Measurements from ENCODE around the gene MIOS. TPM values are rescaled to one million over a fixed set of nuclear protein-coding genes. Genes with fewer than 3 reads are reported as not detected.
"Not testable (repeated sequence)": the region's sequence is repeated elsewhere in the genome, so short reads cannot be mapped to it uniquely, and the experiment has no call there.

Gene MIOS
- total RNA-seq, 1 donor from 2014 or later: 37.9 TPM

DNA sequence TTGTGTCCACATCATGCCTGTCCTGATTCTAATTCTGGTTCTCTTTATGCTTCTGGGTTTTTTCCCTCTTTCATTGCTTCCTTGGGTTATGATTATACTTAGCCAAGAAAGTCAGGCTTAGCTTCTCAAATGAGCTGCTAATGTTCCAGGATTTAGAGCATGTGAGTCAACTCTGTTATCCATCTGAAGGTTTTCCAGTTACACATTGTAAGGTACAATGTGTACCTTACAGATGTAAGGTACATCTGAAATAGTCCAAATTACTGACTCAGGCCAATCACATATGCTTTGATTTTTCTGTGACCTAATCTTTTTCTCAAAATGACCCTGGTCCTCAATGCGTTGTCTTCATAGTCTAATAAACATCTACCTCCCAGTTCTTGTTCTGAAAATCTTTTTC, 13.3 kb upstream of the MIOS start:
- peaks cover under 1% of the 10 kb centered on the region for H3K36me3 Mint-ChIP-seq (ENCODE audit: low read depth)
- H3K4me1 Mint-ChIP-seq: no peaks in the 10 kb centered on the region

DNA sequence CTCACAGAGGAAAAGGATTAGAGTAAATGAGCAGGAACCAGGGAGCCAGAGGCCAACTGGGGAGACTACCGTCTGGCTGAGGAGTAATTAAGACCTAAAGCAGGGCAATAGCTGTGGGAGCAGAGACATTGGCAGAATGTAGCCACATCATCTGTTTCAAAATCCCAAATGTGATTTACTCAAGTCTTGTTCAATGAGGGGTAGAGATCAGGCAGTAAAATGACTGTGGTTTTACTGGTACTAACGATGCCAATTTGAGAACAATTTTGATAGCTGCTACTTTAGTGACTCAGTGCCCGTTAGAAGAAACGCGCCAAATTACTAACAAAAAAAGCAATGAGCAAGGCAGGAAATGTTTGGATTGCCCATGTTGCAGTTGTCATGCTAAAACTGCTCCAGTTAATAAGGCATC, 12.7 kb upstream of the MIOS start:
- no peak overlapping the region for H3K27ac Mint-ChIP-seq (ENCODE audit: unreplicated experiment)
- H3K4me1 Mint-ChIP-seq: no peaks in the 10 kb centered on the region
- no peak for DNase-seq (ENCODE audit: low read depth, low spot score)
- no peak overlapping the region for H3K4me3 Mint-ChIP-seq
- TF ChIP-seq, protein P1, sequence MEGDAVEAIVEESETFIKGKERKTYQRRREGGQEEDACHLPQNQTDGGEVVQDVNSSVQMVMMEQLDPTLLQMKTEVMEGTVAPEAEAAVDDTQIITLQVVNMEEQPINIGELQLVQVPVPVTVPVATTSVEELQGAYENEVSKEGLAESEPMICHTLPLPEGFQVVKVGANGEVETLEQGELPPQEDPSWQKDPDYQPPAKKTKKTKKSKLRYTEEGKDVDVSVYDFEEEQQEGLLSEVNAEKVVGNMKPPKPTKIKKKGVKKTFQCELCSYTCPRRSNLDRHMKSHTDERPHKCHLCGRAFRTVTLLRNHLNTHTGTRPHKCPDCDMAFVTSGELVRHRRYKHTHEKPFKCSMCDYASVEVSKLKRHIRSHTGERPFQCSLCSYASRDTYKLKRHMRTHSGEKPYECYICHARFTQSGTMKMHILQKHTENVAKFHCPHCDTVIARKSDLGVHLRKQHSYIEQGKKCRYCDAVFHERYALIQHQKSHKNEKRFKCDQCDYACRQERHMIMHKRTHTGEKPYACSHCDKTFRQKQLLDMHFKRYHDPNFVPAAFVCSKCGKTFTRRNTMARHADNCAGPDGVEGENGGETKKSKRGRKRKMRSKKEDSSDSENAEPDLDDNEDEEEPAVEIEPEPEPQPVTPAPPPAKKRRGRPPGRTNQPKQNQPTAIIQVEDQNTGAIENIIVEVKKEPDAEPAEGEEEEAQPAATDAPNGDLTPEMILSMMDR (conservative IDR thresholded peaks at IDR 0.05): no peak
- H3K36me3 Mint-ChIP-seq (ENCODE audit: low read depth): peaks cover 6% of the 10 kb centered on the region
- no peaks in the 10 kb centered on the region for H3K27me3 Mint-ChIP-seq (ENCODE audit: low read depth)
- peaks cover 10% of the 10 kb centered on the region for H3K9me3 Mint-ChIP-seq

More for the DNA sequence above, 13.3 kb upstream of the MIOS start:
- H3K4me3 Mint-ChIP-seq: no peak overlapping the region
- H3K9me3 Mint-ChIP-seq: peaks cover 4% of the 10 kb centered on the region
- DNase-seq (ENCODE audit: low read depth, low spot score): no peak
- TF ChIP-seq, protein P1 (conservative IDR thresholded peaks at IDR 0.05): no peak
- no peaks in the 10 kb centered on the region for H3K27me3 Mint-ChIP-seq (ENCODE audit: low read depth)
- no peak overlapping the region for H3K27ac Mint-ChIP-seq (ENCODE audit: unreplicated experiment)

DNA sequence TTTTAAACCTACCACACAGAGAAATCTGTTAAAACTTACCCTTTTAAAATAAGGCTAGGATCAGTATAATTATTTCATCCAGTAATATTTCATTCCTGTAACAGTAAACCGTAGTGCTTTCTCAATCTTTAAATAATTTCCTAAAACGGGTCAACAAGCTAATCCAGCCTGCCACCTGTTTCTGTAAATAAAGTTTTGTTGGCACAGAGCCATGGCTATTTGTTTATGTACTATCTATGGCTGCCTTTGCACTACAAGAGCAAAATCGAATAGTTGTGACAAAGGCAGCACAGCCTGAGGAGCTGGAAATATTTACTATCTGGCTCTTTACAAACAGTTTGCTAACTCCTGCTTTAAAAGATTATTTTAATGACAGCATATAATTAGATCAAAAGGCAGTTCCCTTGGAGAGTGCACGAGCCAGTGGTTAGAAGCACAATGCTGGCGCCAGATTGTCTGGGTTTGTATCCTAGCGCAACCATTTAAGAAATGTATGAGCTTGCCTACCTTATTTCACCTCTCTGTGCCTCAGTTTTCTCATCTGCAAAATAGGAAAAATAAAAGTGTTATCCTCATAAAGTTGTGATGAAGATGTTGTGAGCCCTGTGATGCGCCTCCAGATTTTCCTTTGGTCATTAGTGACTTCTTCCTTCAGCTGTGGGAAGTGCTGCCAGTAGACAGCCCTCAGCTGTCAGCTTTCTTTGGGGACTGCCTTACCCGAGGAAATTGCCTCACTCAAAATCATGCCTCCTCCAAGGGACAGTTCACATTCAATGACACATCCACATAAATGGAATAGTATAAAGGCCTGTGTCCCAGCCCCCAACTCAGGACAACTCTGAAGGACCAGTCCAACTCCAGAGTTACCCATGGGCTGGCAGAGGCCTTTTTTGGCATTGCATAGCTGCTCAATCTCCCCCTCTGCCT, 11.8 kb upstream of the MIOS start:
- H3K27me3 Mint-ChIP-seq (ENCODE audit: low read depth): no peaks in the 10 kb centered on the region
- H3K9me3 Mint-ChIP-seq: peaks cover 15% of the 10 kb centered on the region
- H3K27ac Mint-ChIP-seq (ENCODE audit: unreplicated experiment): no peak overlapping the region
- no peak for DNase-seq (ENCODE audit: low read depth, low spot score)
- TF ChIP-seq, protein P1 (conservative IDR thresholded peaks at IDR 0.05): no peak
- H3K36me3 Mint-ChIP-seq (ENCODE audit: low read depth): peaks cover 12% of the 10 kb centered on the region
- H3K4me3 Mint-ChIP-seq: no peak overlapping the region
- no peaks in the 10 kb centered on the region for H3K4me1 Mint-ChIP-seq

DNA sequence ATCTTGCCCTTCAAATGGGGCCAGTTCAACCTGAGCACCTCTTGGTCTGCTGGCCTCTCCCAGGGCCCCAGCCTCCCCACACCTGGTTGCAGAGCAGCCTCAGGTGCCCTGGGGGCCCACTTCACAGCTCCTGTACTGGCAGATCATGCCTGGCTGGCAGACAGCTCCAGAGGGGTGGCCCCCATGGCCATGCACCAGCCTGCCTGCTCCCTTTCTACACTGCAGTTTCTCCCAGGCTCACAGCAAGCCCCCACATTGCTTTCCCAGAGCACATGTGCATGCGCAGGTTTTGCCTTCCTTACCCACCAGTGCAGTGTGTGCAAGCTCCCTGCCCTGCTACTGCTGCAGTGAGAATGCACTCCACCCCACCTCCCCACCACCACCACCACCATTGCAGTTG, 9.8 kb upstream of the MIOS start:
- Mint-ChIP-seq H3K36me3 (ENCODE audit: low read depth) (peaks cover 18% of the 10 kb centered on the region), H3K4me1 (no peaks in the 10 kb centered on the region), H3K27me3 (ENCODE audit: low read depth) (no peaks in the 10 kb centered on the region), H3K27ac (ENCODE audit: unreplicated experiment) (no peak overlapping the region), H3K4me3 (no peak overlapping the region), H3K9me3 (peaks cover 23% of the 10 kb centered on the region)
- no peak for DNase-seq (ENCODE audit: low read depth, low spot score)
- TF ChIP-seq, protein P1 (conservative IDR thresholded peaks at IDR 0.05): no peak

DNA sequence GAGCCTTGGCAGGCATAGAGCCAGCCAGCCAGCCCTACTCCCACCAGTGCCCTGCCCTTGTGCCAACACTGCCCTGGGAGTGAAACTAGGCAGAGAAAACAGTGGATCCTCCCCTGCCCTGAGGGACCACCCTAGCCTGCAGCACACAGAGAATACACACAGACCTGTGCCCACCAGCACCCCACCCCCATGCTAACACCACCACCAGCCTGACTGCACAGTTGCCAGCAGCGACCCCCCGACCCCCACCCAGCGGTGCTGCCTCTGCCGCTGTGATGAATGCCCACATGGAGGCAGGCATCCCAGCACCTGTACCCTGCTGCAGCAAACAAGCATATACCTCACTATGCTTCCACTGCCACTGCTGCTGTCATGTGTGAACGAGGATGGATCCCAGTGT, 9.4 kb upstream of the MIOS start:
- Mint-ChIP-seq H3K36me3 (ENCODE audit: low read depth) (peaks cover 18% of the 10 kb centered on the region), H3K4me1 (no peaks in the 10 kb centered on the region), H3K4me3 (no peak overlapping the region), H3K27ac (ENCODE audit: unreplicated experiment) (no peak overlapping the region), H3K9me3 (peaks cover 23% of the 10 kb centered on the region), H3K27me3 (ENCODE audit: low read depth) (no peaks in the 10 kb centered on the region)
- TF ChIP-seq, protein P1 (conservative IDR thresholded peaks at IDR 0.05): no peak
- no peak for DNase-seq (ENCODE audit: low read depth, low spot score)

DNA sequence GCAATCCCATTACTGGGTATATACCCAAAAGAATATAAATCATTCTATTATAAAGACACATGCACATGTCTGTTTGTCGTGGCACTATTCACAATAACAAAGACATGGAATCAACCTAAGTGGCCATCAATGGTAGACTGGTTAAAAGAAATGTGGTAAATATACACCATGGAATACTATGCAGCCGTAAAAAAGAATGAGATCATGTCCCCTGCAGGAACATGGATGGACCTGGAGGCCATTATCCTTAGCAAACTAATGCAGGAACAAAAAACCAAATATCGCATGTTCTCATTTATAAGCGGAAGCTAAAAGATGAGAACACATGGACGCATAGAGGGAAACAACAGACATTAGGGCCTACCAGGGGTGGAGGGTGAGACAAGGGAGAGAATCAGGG, 5.1 kb upstream of the MIOS start:
- H3K27me3 Mint-ChIP-seq (ENCODE audit: low read depth); H3K4me1 Mint-ChIP-seq; H3K27ac Mint-ChIP-seq (ENCODE audit: unreplicated experiment); H3K4me3 Mint-ChIP-seq; DNase-seq (ENCODE audit: low read depth, low spot score): not testable (repeated sequence)
- peaks cover 18% of the 10 kb centered on the region for H3K36me3 Mint-ChIP-seq (ENCODE audit: low read depth)
- peaks cover 23% of the 10 kb centered on the region for H3K9me3 Mint-ChIP-seq
